HepG2 (cell line): ENCODE data around the gene SERPINB1. TPM values are rescaled to one million over a fixed set of nuclear protein-coding genes. Genes with fewer than 3 reads are reported as not detected.

Experiments used
- CCAR2 ChIP-seq: fragments of 200-400 bp; formaldehyde crosslinking; optimal IDR thresholded peaks from 2 replicates; pipeline ENCODE3; 2018; ENCODE audit warnings: low read depth, mild to moderate bottlenecking, low read length, moderate library complexity
- DNMT3B ChIP-seq: conservative IDR thresholded peaks from 2 replicates; pipeline ENCODE4 v1.6.1; 2016; ENCODE audit warnings: missing biosample characterization, control low read depth
- FOXP1 ChIP-seq, 2 experiments: fragments of 450-650 bp in 1 of 2; IDR thresholded peaks; 2 replicates each; pipeline ENCODE4 v1.6.1; 2017 to 2018; ENCODE audit warnings: antibody characterized with exemption in 1 of 2
- HDAC2 ChIP-seq: sonication (generic); formaldehyde crosslinking; IDR thresholded peaks from 2 replicates; pipeline ENCODE4 v1.4.0; 2020; ENCODE audit warnings: missing genetic modification reagents
- JUNB ChIP-seq: sonication (generic); formaldehyde crosslinking; IDR thresholded peaks from 2 replicates; pipeline ENCODE4 v1.8.0; 2022; ENCODE audit warnings: missing genetic modification reagents, mild to moderate bottlenecking, borderline replicate concordance
- NFE2L2 ChIP-seq: fragments of 150-350 bp; IDR thresholded peaks from 2 replicates; pipeline ENCODE4 v1.6.1; 2014; ENCODE audit warnings: low read length
- NFRKB ChIP-seq: fragments of 450-650 bp; IDR thresholded peaks from 2 replicates; pipeline ENCODE4 v1.6.1; 2017
- NR2F6 ChIP-seq, 2 experiments: IDR thresholded peaks; 2 replicates each; pipeline ENCODE4 v1.6.1; 2016; ENCODE audit warnings: antibody characterized with exemption in 1 of 2, mild to moderate bottlenecking in 1 of 2
- RARA ChIP-seq: IDR thresholded peaks from 2 replicates; pipeline ENCODE4 v1.6.1; 2016; ENCODE audit warnings: missing genetic modification reagents, missing compliant biosample characterization
- ZBTB3 ChIP-seq: sonication (generic); formaldehyde crosslinking; IDR thresholded peaks from 2 replicates; pipeline ENCODE4 v1.4.0; 2020; ENCODE audit warnings: low read depth, mild to moderate bottlenecking, moderate library complexity, missing genetic modification reagents, borderline replicate concordance
- ZBTB7B ChIP-seq: sonication (generic); formaldehyde crosslinking; IDR thresholded peaks from 2 replicates; pipeline ENCODE4 v1.4.0; 2020; ENCODE audit warnings: missing genetic modification reagents
- ZNF124 ChIP-seq: sonication (generic); formaldehyde crosslinking; IDR thresholded peaks from 2 replicates; pipeline ENCODE4 v1.4.0; 2020; ENCODE audit warnings: missing genetic modification reagents
- ZNF230 ChIP-seq: sonication (generic); formaldehyde crosslinking; IDR thresholded peaks from 2 replicates; pipeline ENCODE4 v1.4.0; 2020; ENCODE audit warnings: mild to moderate bottlenecking, missing genetic modification reagents
- ZNF333 ChIP-seq: sonication (generic); formaldehyde crosslinking; IDR thresholded peaks from 2 replicates; pipeline ENCODE4 v1.4.0; 2020; ENCODE audit warnings: mild to moderate bottlenecking, missing genetic modification reagents, borderline replicate concordance
- ZNF605 ChIP-seq: sonication (generic); formaldehyde crosslinking; IDR thresholded peaks from 2 replicates; pipeline ENCODE4 v1.8.0; 2022; ENCODE audit warnings: mild to moderate bottlenecking, missing genetic modification reagents
- polyA plus RNA-seq, 8 experiments: library from polyadenylated mRNA; depleted of rRNA in 3 of 8; stranded (reverse) in 7 of 8; unstranded in 1 of 8; fragments of >200 nt; fragmentation: Illumina TruSeq in 4 of 8; extraction: Trizol in 4 of 8; gene quantifications; 2 replicates each; pipeline versions ENCODE4 v1.2.1 to v1.2.3, GENCODE V29; 2011 to 2016; ENCODE audit warnings: low read depth in 4 of 8, missing spikeins in 1 of 8, mixed read lengths in 1 of 8; ENCODE audit not compliant: insufficient read depth in 1 of 8
- total RNA-seq, 5 experiments: library from RNA; depleted of rRNA; stranded (reverse); fragments of >200 nt; fragmentation: Illumina TruSeq; extraction: Trizol; gene quantifications; 2 replicates each; pipeline ENCODE4 v1.2.3, GENCODE V29; 2016; ENCODE audit warnings: low read depth in 1 of 5
- TF ChIP-seq, protein P1 (sequence below): IDR thresholded peaks from 2 replicates; pipeline ENCODE4 v1.6.1; 2012; ENCODE audit warnings: low read depth, low read length, improper control_type of control experiment
- TF ChIP-seq, protein P2 (sequence below): sonication (generic); formaldehyde crosslinking; IDR thresholded peaks from 2 replicates; pipeline ENCODE4 v1.4.0; 2020; ENCODE audit warnings: mild to moderate bottlenecking, low read depth, missing genetic modification reagents
- TF ChIP-seq, protein P3 (sequence below): sonication (generic); formaldehyde crosslinking; IDR thresholded peaks from 2 replicates; pipeline ENCODE4 v1.5.1; 2020; ENCODE audit warnings: missing genetic modification reagents, mild to moderate bottlenecking, borderline replicate concordance
- TF ChIP-seq, protein P4 (sequence below): sonication (generic); formaldehyde crosslinking; IDR thresholded peaks from 2 replicates; pipeline ENCODE4 v1.5.0; 2020; ENCODE audit warnings: mild to moderate bottlenecking, missing genetic modification reagents
- TF ChIP-seq, protein P5 (sequence below): sonication (generic); formaldehyde crosslinking; IDR thresholded peaks from 2 replicates; pipeline ENCODE4 v1.5.1; 2020; ENCODE audit warnings: mild to moderate bottlenecking, missing genetic modification reagents, moderate library complexity
- TF ChIP-seq, protein P6 (sequence below), 2 experiments: fragments of 450-650 bp in 1 of 2; sonication (generic) in 1 of 2; formaldehyde crosslinking; IDR thresholded peaks; 2 replicates each; pipeline versions ENCODE4 v1.5.0 to v1.8.0; 2020 to 2022; ENCODE audit warnings: mild to moderate bottlenecking in 1 of 2, missing genetic modification reagents in 1 of 2

Gene SERPINB1
- total and polyA plus RNA-seq, 2 of the 13 experiments (the other 11 are each of a cell fraction or from before 2014, with no cell fraction given): 41.4 to 60.5 TPM

DNA sequence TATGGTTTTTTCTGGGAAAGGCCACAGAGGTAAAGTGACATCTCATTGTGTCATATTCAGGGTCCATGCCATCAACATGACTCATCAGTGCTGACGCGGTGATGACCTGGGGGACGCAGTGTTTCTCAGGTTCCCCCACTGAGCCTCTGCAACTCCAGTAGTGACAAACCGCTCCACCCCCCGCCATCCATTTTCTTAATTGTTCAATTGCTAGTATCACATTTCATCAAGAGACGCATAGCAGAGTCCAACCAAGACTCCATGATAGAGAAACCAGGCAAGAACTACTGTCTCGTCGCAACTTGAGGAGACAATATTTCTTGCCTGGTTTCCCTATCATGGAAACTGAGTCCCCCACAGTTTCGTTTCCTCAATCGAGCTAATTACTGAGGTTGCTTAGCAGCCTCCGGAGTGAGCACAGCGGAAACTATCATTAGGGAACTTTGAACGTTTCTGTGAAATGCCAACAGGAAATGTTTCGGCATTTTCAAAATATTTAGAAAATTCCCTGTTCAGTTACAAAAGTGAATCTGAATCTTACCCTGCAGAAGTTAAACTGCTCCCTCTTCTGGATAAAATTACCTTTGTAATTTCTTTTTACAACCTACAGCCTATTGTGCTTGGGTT, 12.2 kb upstream of the SERPINB1 start (continued):
- TF ChIP-seq, protein P1, sequence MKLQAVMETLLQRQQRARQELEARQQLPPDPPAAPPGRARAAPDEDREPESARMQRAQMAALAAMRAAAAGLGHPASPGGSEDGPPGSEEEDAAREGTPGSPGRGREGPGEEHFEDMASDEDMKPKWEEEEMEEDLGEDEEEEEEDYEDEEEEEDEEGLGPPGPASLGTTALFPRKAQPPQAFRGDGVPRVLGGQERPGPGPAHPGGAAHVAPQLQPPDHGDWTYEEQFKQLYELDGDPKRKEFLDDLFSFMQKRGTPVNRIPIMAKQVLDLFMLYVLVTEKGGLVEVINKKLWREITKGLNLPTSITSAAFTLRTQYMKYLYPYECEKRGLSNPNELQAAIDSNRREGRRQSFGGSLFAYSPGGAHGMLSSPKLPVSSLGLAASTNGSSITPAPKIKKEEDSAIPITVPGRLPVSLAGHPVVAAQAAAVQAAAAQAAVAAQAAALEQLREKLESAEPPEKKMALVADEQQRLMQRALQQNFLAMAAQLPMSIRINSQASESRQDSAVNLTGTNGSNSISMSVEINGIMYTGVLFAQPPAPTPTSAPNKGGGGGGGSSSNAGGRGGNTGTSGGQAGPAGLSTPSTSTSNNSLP: peak; percentile 54
- TF ChIP-seq, protein P2, sequence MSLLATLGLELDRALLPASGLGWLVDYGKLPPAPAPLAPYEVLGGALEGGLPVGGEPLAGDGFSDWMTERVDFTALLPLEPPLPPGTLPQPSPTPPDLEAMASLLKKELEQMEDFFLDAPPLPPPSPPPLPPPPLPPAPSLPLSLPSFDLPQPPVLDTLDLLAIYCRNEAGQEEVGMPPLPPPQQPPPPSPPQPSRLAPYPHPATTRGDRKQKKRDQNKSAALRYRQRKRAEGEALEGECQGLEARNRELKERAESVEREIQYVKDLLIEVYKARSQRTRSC: no peak
- TF ChIP-seq HDAC2 (CRISPR knock-in tag) (0 out of 2 replicates have a peak, but pooled peaks have one; percentile 41), DNMT3B (CRISPR knock-in tag) (no peak), NR2F6 (IDR thresholded peaks at IDR 0.05) (peak; percentile 28; the same call in 1 of the 2 replicates), NR2F6 (CRISPR knock-in tag; IDR thresholded peaks at IDR 0.05) (no peak), FOXP1 (IDR thresholded peaks at IDR 0.05) (no peak), FOXP1 (CRISPR knock-in tag; IDR thresholded peaks at IDR 0.05) (0 out of 2 replicates have a peak, but pooled peaks have one; percentile 11), NFE2L2 (0 out of 2 replicates have a peak, but pooled peaks have one; percentile 45), NFRKB (no peak), CCAR2 (no peak), ZNF124 (no peak), ZNF605 (CRISPR knock-in tag) (peak; percentile 60; the same call in 1 of the 2 replicates), ZBTB3 (CRISPR knock-in tag) (no peak), ZNF333 (CRISPR knock-in tag) (no peak), JUNB (CRISPR knock-in tag) (peak; percentile 67; the same call in 1 of the 2 replicates), ZBTB7B (CRISPR knock-in tag) (no peak), ZNF230 (CRISPR knock-in tag) (no peak), RARA (peak; percentile 70)
- TF ChIP-seq, protein P3, sequence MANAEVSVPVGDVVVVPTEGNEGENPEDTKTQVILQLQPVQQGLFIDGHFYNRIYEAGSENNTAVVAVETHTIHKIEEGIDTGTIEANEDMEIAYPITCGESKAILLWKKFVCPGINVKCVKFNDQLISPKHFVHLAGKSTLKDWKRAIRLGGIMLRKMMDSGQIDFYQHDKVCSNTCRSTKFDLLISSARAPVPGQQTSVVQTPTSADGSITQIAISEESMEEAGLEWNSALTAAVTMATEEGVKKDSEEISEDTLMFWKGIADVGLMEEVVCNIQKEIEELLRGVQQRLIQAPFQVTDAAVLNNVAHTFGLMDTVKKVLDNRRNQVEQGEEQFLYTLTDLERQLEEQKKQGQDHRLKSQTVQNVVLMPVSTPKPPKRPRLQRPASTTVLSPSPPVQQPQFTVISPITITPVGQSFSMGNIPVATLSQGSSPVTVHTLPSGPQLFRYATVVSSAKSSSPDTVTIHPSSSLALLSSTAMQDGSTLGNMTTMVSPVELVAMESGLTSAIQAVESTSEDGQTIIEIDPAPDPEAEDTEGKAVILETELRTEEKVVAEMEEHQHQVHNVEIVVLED (CRISPR knock-in tag): no peak
- TF ChIP-seq, protein P4, sequence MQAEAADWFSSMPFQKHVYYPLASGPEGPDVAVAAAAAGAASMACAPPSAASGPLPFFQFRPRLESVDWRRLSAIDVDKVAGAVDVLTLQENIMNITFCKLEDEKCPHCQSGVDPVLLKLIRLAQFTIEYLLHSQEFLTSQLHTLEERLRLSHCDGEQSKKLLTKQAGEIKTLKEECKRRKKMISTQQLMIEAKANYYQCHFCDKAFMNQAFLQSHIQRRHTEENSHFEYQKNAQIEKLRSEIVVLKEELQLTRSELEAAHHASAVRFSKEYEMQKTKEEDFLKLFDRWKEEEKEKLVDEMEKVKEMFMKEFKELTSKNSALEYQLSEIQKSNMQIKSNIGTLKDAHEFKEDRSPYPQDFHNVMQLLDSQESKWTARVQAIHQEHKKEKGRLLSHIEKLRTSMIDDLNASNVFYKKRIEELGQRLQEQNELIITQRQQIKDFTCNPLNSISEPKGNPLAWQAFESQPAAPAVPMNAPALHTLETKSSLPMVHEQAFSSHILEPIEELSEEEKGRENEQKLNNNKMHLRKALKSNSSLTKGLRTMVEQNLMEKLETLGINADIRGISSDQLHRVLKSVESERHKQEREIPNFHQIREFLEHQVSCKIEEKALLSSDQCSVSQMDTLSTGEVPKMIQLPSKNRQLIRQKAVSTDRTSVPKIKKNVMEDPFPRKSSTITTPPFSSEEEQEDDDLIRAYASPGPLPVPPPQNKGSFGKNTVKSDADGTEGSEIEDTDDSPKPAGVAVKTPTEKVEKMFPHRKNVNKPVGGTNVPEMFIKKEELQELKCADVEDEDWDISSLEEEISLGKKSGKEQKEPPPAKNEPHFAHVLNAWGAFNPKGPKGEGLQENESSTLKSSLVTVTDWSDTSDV (CRISPR knock-in tag): no peak
- TF ChIP-seq, protein P5, sequence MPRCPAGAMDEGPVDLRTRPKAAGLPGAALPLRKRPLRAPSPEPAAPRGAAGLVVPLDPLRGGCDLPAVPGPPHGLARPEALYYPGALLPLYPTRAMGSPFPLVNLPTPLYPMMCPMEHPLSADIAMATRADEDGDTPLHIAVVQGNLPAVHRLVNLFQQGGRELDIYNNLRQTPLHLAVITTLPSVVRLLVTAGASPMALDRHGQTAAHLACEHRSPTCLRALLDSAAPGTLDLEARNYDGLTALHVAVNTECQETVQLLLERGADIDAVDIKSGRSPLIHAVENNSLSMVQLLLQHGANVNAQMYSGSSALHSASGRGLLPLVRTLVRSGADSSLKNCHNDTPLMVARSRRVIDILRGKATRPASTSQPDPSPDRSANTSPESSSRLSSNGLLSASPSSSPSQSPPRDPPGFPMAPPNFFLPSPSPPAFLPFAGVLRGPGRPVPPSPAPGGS (CRISPR knock-in tag): no peak
- TF ChIP-seq, protein P6, sequence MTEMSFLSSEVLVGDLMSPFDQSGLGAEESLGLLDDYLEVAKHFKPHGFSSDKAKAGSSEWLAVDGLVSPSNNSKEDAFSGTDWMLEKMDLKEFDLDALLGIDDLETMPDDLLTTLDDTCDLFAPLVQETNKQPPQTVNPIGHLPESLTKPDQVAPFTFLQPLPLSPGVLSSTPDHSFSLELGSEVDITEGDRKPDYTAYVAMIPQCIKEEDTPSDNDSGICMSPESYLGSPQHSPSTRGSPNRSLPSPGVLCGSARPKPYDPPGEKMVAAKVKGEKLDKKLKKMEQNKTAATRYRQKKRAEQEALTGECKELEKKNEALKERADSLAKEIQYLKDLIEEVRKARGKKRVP (CRISPR knock-in tag; IDR thresholded peaks at IDR 0.05): peak in 1 of 2 experiments; percentile 27; a peak in 1 of 4 replicates
